Activated CD8-positive, alpha-beta T cell treated with anti-CD3 and anti-CD28 coated beads, Interleukin-2, amount 10 ng/mL, durations not matched to agents 7 days and 5 days (primary cell): ENCODE data around the gene SLMAP. TPM values are rescaled to one million over a fixed set of nuclear protein-coding genes. Genes with fewer than 3 reads are reported as not detected.
A peak's percentile ranks its signal among the peaks of the same experiment; 100 is the strongest.

Experiments used
- ATAC-seq: fragments of 150-1000 bp; cut with Tn5 transposase; one replicate; pipeline ENCODE4 v1.10.0; 2021; ENCODE audit warnings: moderate library complexity
- CTCF ChIA-PET: fragments of 350-600 bp; sonication (Branson Sonifier 250); formaldehyde crosslinking; loops from one replicate; lab custom pipeline; 2021; ENCODE audit warnings: antibody characterized with exemption; lab: Charles Lee
- POLR2A ChIA-PET: fragments of 350-600 bp; sonication (Branson Sonifier 250); formaldehyde crosslinking; loops from one replicate; lab custom pipeline; 2021; ENCODE audit warnings: antibody characterized with exemption; lab: Charles Lee
- DNase-seq: peaks from one replicate; pipeline ENCODE4 v3.0.0-alpha.2; 2020
- H3K27ac Mint-ChIP-seq: one replicate; pipeline ENCODE4 v1.8.0; 2021; ENCODE audit warnings: mild to moderate bottlenecking, mixed read lengths
- H3K27me3 Mint-ChIP-seq: one replicate; pipeline ENCODE4 v1.8.0; 2021; ENCODE audit warnings: low read depth, mixed read lengths
- H3K36me3 Mint-ChIP-seq: one replicate; pipeline ENCODE4 v1.8.0; 2021; ENCODE audit warnings: low read depth, mixed read lengths
- H3K4me1 Mint-ChIP-seq: one replicate; pipeline ENCODE4 v1.8.0; 2021; ENCODE audit warnings: low read depth, mixed read lengths
- H3K4me3 Mint-ChIP-seq: one replicate; pipeline ENCODE4 v1.8.0; 2021; ENCODE audit warnings: mild to moderate bottlenecking, mixed read lengths
- H3K9me3 Mint-ChIP-seq: one replicate; pipeline ENCODE4 v1.8.0; 2022; ENCODE audit warnings: mixed read lengths; ENCODE audit not compliant: insufficient read depth
- total RNA-seq, 2 experiments: library from RNA; stranded (reverse); gene quantifications; one replicate each; pipeline ENCODE4 v1.2.3, GENCODE V29; 2021

The SLMAP gene
- total RNA-seq, 2 experiments from 2014 or later: 63.0 to 65.1 TPM

GRCh38 chr3:57733790-57734189 is 22.3 kb upstream of the SLMAP start:
- no peak for ATAC-seq
- ChIA-PET POLR2A (no interaction called here), CTCF (no interaction called here)
- no peaks in the 10 kb centered on the region for H3K36me3 Mint-ChIP-seq
- DNase-seq: no peak
- peaks cover 2% of the 10 kb centered on the region for H3K27me3 Mint-ChIP-seq
- H3K4me3 Mint-ChIP-seq: no peak overlapping the region
- no peaks in the 10 kb centered on the region for H3K4me1 Mint-ChIP-seq
- no peak overlapping the region for H3K27ac Mint-ChIP-seq
- no peaks in the 10 kb centered on the region for H3K9me3 Mint-ChIP-seq

DNA sequence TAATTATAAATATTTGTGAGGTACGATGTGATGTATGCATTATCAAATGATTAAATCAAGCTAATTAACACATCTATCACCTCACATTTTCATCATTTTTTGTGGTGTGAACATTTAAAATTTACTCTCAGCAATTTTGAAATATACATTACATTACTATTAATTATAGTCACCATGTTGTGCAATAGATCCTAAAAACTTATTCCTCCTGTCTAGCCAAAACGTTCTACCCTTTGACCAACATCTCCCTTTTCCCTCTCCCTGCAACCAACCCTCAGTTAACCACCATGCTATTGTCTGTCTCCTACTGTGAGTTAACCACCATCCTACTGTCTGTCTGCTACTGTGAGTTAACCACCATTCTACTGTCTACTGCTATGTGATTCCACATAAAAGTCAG is 20.7 kb upstream of the SLMAP start:
- DNase-seq (no peak), ATAC-seq (no peak)
- Mint-ChIP-seq H3K27me3 (peaks cover 2% of the 10 kb centered on the region), H3K4me3 (no peak overlapping the region), H3K4me1 (no peaks in the 10 kb centered on the region), H3K9me3 (no peaks in the 10 kb centered on the region), H3K27ac (no peak overlapping the region), H3K36me3 (no peaks in the 10 kb centered on the region)
- POLR2A ChIA-PET: no interaction called here
- CTCF ChIA-PET: no interaction called here

GRCh38 chr3:57737840-57738239 is 18.3 kb upstream of the SLMAP start:
- H3K27ac Mint-ChIP-seq: no peak overlapping the region
- H3K4me1 Mint-ChIP-seq: no peaks in the 10 kb centered on the region
- CTCF ChIA-PET: no interaction called here
- no peaks in the 10 kb centered on the region for H3K27me3 Mint-ChIP-seq
- no peaks in the 10 kb centered on the region for H3K36me3 Mint-ChIP-seq
- ATAC-seq: no peak
- H3K4me3 Mint-ChIP-seq: no peak overlapping the region
- DNase-seq: no peak
- POLR2A ChIA-PET: no interaction called here
- no peaks in the 10 kb centered on the region for H3K9me3 Mint-ChIP-seq

- POLR2A ChIA-PET: no interaction called here
- Mint-ChIP-seq H3K9me3 (no peaks in the 10 kb centered on the region), H3K4me3 (no peak overlapping the region), H3K27ac (no peak overlapping the region), H3K4me1 (no peaks in the 10 kb centered on the region), H3K36me3 (no peaks in the 10 kb centered on the region), H3K27me3 (no peaks in the 10 kb centered on the region)
- ATAC-seq (no peak), DNase-seq (no peak)
- CTCF ChIA-PET: no interaction called here
Measured at GRCh38 chr3:57738391-57738790, 17.7 kb upstream of the SLMAP start.

DNA sequence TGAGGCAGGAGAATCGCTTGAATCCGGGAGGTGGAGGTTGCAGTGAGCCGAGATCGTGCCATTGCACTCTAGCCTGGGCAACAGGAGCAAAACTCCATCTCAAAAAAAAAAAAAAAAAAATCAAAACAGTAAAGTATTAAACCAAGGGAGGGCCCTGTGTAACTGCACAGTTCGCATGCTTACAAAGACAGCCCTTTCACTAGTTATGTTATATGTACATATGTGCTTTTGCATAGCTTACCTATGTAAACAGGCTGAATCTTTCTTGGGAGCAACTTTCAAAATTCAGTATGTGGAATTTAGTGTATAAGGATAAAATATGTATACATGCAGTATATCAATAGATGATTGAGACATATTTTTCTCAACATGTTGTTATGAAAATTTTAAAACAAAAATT is 16.1 kb upstream of the SLMAP start:
- CTCF ChIA-PET: no interaction called here
- DNase-seq (no peak), ATAC-seq (no peak)
- Mint-ChIP-seq H3K27ac (no peak overlapping the region), H3K4me1 (no peaks in the 10 kb centered on the region), H3K27me3 (no peaks in the 10 kb centered on the region), H3K36me3 (no peaks in the 10 kb centered on the region), H3K4me3 (no peak overlapping the region), H3K9me3 (no peaks in the 10 kb centered on the region)
- POLR2A ChIA-PET: no interaction called here

- ChIA-PET POLR2A (no interaction called here), CTCF (no interaction called here)
- Mint-ChIP-seq H3K36me3 (no peaks in the 10 kb centered on the region), H3K9me3 (no peaks in the 10 kb centered on the region), H3K27me3 (no peaks in the 10 kb centered on the region), H3K4me1 (peaks cover 6% of the 10 kb centered on the region), H3K4me3 (no peak overlapping the region), H3K27ac (no peak overlapping the region)
- ATAC-seq: no peak
- DNase-seq: no peak
Measured at GRCh38 chr3:57743496-57743895, 12.6 kb upstream of the SLMAP start.

GRCh38 chr3:57745101-57745500 is 11.0 kb upstream of the SLMAP start:
- ATAC-seq: no peak
- CTCF ChIA-PET: no interaction called here
- no peaks in the 10 kb centered on the region for H3K27me3 Mint-ChIP-seq
- H3K27ac Mint-ChIP-seq: no peak overlapping the region
- H3K4me3 Mint-ChIP-seq: no peak overlapping the region
- H3K4me1 Mint-ChIP-seq: peaks cover 6% of the 10 kb centered on the region
- no peak for DNase-seq
- no peaks in the 10 kb centered on the region for H3K36me3 Mint-ChIP-seq
- POLR2A ChIA-PET: no interaction called here
- H3K9me3 Mint-ChIP-seq: no peaks in the 10 kb centered on the region

GRCh38 chr3:57746156-57747010 is 9.7 kb upstream of the SLMAP start:
- H3K36me3 Mint-ChIP-seq: no peaks in the 10 kb centered on the region
- H3K4me3 Mint-ChIP-seq: no peak overlapping the region
- ATAC-seq: no peak
- ChIA-PET POLR2A (no interaction called here), CTCF (no interaction called here)
- no peak for DNase-seq
- H3K4me1 Mint-ChIP-seq: peaks cover 6% of the 10 kb centered on the region
- H3K27ac Mint-ChIP-seq: no peak overlapping the region
- no peaks in the 10 kb centered on the region for H3K27me3 Mint-ChIP-seq
- no peaks in the 10 kb centered on the region for H3K9me3 Mint-ChIP-seq

- no peak for DNase-seq
- peaks cover 6% of the 10 kb centered on the region for H3K4me1 Mint-ChIP-seq
- no peaks in the 10 kb centered on the region for H3K9me3 Mint-ChIP-seq
- H3K36me3 Mint-ChIP-seq: no peaks in the 10 kb centered on the region
- ChIA-PET POLR2A (no interaction called here), CTCF (no interaction called here)
- H3K27ac Mint-ChIP-seq: no peak overlapping the region
- ATAC-seq: no peak
- H3K27me3 Mint-ChIP-seq: peaks cover 2% of the 10 kb centered on the region
- no peak overlapping the region for H3K4me3 Mint-ChIP-seq
Measured at GRCh38 chr3:57749542-57749941, 6.6 kb upstream of the SLMAP start.

DNA sequence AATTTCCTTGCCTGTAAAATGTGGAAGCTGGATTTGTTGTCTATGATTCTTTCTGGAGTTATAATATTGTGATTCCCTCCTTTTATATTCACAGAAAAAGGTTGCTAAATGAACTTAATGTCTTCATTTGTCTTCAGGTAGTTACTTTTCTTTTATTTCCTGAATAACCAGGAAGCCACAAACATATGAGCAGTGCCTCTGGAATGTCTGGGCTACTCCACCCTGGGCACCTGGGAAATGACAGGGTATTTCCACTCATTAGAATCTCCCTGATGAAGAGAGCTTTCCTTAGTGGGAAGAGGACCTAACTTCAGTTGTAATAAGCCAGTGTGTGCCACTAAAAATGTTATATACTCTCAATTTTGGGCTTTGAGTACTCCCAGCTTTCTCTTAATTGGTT is 3.8 kb upstream of the SLMAP start:
- ChIA-PET CTCF (no interaction called here), POLR2A (interaction anchor here (1.0 to 1.2 kb wide), 2 partner anchors 59 to 155 kb away, joined by 3 to 4 read pairs; partner anchors contain the start of gene ARF4)
- H3K9me3 Mint-ChIP-seq: no peaks in the 10 kb centered on the region
- H3K27ac Mint-ChIP-seq: no peak overlapping the region
- peaks cover 9% of the 10 kb centered on the region for H3K4me1 Mint-ChIP-seq
- H3K27me3 Mint-ChIP-seq: peaks cover 4% of the 10 kb centered on the region
- DNase-seq (no peak), ATAC-seq (no peak)
- no peak overlapping the region for H3K4me3 Mint-ChIP-seq
- H3K36me3 Mint-ChIP-seq: peaks cover 7% of the 10 kb centered on the region

DNA sequence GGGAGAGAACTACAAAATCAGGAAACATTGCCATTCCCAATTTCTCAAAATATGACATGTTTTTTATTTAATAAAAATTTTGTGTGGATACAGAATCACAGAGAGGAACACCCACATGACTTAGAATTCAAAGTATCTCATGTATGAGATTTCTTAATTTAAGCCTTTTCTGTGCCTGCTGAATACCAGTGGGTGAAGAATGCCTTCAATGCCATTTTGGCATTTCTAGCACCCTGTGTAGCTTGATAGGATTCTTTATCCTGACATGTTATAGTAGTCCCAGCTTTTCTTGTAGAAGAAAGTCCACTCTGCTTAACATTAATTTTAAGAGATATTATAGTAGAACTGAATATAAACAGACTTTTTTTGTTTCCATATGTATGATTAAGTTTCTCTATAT is 3.1 kb upstream of the SLMAP start:
- POLR2A ChIA-PET: interaction anchor here (1.0 to 1.2 kb wide), 2 partner anchors 60 to 156 kb away, joined by 3 to 4 read pairs; partner anchors contain the start of gene ARF4
- ATAC-seq: no peak
- Mint-ChIP-seq H3K27ac (no peak overlapping the region), H3K4me3 (no peak overlapping the region), H3K4me1 (peaks cover 16% of the 10 kb centered on the region), H3K27me3 (peaks cover 4% of the 10 kb centered on the region), H3K9me3 (no peaks in the 10 kb centered on the region), H3K36me3 (peaks cover 13% of the 10 kb centered on the region)
- CTCF ChIA-PET: interaction anchor here (1.7 kb wide), 1 partner anchor 100 kb away, joined by 4 read pairs; no protein-coding TSS in a partner anchor
- no peak for DNase-seq

DNA sequence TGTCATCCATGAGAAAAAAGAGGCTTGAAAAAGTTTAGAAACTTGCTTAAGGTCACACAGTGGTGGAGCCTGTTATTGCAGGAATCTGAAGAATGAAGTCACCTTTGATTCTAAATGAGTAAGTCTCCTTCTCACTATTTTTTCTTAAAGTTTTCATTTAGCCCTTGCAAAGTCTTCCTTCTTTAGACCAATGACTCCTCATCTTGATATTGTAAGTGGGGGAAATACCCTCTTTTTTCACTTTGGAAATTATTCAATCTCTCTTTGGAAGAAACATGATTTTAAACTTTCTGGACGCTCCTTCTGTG is 787 bp upstream of the SLMAP start:
- Mint-ChIP-seq H3K9me3 (no peaks in the 10 kb centered on the region), H3K27ac (peak overlapping the region; percentile 94), H3K36me3 (peaks cover 29% of the 10 kb centered on the region), H3K27me3 (peaks cover 4% of the 10 kb centered on the region), H3K4me1 (peaks cover 36% of the 10 kb centered on the region), H3K4me3 (peak overlapping the region; percentile 97)
- POLR2A ChIA-PET: interaction anchor here (0.7 to 1.8 kb wide), 6 partner anchors 15 to 199 kb away, joined by 3 to 17 read pairs (median 6); partner anchors contain the start of genes ARF4, DENND6A and PDE12
- CTCF ChIA-PET: interaction anchor here (0.7 to 1.2 kb wide), 4 partner anchors 9 to 199 kb away, joined by 3 to 4 read pairs (median 4); partner anchors contain the start of genes ARF4 and PDE12
- ATAC-seq (no peak), DNase-seq (no peak)
